A673 (cell line): ENCODE results near the gene F7. TPM values are rescaled to one million over a fixed set of nuclear protein-coding genes. Genes with fewer than 3 reads are reported as not detected.

Source experiments
- BruUV-seq: library from RNA; stranded (reverse); fragments of 400-500 nt; replicated peaks from 2 replicates; lab custom pipeline; 2021; lab: Mats Ljungman, UMichigan
- CTCF ChIA-PET: fragments of 300-600 bp; sonication (Branson Sonifier 250); formaldehyde crosslinking; loops from one replicate; lab custom pipeline; 2022; ENCODE audit warnings: antibody characterized with exemption; lab: Charles Lee
- POLR2A ChIA-PET: fragments of 300-600 bp; sonication (Branson Sonifier 250); formaldehyde crosslinking; loops from one replicate; lab custom pipeline; 2022; ENCODE audit warnings: antibody characterized with exemption; ENCODE audit not compliant: low non-redundant PET; lab: Charles Lee
- DNase-seq: peaks from one replicate; pipeline ENCODE4 v3.0.0-alpha.2; 2015; ENCODE audit warnings: low spot score
- H3K27ac ChIP-seq: fragments of 200-600 bp; sonication (generic); 2 replicates; pipeline ENCODE4 v1.5.1; 2016; ENCODE audit warnings: mixed run types, low read depth, mild to moderate bottlenecking, mixed read lengths, antibody characterized with exemption, low read length; ENCODE audit not compliant: poor library complexity, severe bottlenecking
- H3K27me3 ChIP-seq: fragments of 200-600 bp; sonication (generic); replicated peaks from 2 replicates; pipeline ENCODE4 v1.6.1; 2017; ENCODE audit warnings: mixed run types, low read depth, mild to moderate bottlenecking, mixed read lengths, antibody characterized with exemption, low read length; ENCODE audit not compliant: insufficient read depth, poor library complexity
- H3K36me3 ChIP-seq: fragments of 200-600 bp; sonication (generic); 2 replicates; pipeline ENCODE4 v1.6.1; 2016; ENCODE audit warnings: mixed run types, mild to moderate bottlenecking, mixed read lengths, antibody characterized with exemption, low read length; ENCODE audit not compliant: insufficient read depth, poor library complexity, severe bottlenecking
- H3K4me1 ChIP-seq: fragments of 200-600 bp; sonication (generic); 2 replicates; pipeline ENCODE4 v1.6.1; 2017; ENCODE audit warnings: mixed run types, mild to moderate bottlenecking, mixed read lengths, antibody characterized with exemption, low read length; ENCODE audit not compliant: insufficient read depth, poor library complexity, severe bottlenecking
- H3K4me3 ChIP-seq: fragments of 200-600 bp; sonication (generic); 2 replicates; pipeline ENCODE4 v1.5.1; 2016; ENCODE audit warnings: low read depth, mixed run types, mild to moderate bottlenecking, mixed read lengths, low read length; ENCODE audit not compliant: poor library complexity, severe bottlenecking
- H3K9me3 ChIP-seq: fragments of 200-600 bp; sonication (generic); 2 replicates; pipeline ENCODE4 v1.6.1; 2016; ENCODE audit warnings: mixed run types, low read depth, mild to moderate bottlenecking, mixed read lengths, antibody characterized with exemption, low read length; ENCODE audit not compliant: poor library complexity, severe bottlenecking
- EZH2 ChIP-seq: fragments of 200-600 bp; sonication (generic); IDR thresholded peaks from 2 replicates; pipeline ENCODE4 v1.6.1; 2017; ENCODE audit warnings: borderline replicate concordance, low read depth, mild to moderate bottlenecking, mixed read lengths, antibody characterized with exemption, low read length; ENCODE audit not compliant: poor library complexity, severe bottlenecking
- intact Hi-C: fragments of 100-400 bp; cut with micrococcal nuclease; formaldehyde crosslinking; loops from one replicate; pipeline ENCODE4 v1.10.0; 2022; ENCODE audit not compliant: unreplicated experiment
- total RNA-seq: library from RNA; stranded (reverse); gene quantifications from 2 replicates; pipeline ENCODE4 v1.2.3, GENCODE V29; 2021
- TF ChIP-seq, protein P1 (sequence below): fragments of 300-800, 200-600 bp; sonication (generic); conservative IDR thresholded peaks from 2 replicates; pipeline ENCODE4 v1.5.1; 2017; ENCODE audit warnings: low read depth, mild to moderate bottlenecking, antibody characterized with exemption, low read length, moderate library complexity, mixed read lengths

The F7 gene
- total RNA-seq, 1 experiment from 2014 or later = not detected

- no TSS peak for BruUV-seq
- TF ChIP-seq, protein P1, sequence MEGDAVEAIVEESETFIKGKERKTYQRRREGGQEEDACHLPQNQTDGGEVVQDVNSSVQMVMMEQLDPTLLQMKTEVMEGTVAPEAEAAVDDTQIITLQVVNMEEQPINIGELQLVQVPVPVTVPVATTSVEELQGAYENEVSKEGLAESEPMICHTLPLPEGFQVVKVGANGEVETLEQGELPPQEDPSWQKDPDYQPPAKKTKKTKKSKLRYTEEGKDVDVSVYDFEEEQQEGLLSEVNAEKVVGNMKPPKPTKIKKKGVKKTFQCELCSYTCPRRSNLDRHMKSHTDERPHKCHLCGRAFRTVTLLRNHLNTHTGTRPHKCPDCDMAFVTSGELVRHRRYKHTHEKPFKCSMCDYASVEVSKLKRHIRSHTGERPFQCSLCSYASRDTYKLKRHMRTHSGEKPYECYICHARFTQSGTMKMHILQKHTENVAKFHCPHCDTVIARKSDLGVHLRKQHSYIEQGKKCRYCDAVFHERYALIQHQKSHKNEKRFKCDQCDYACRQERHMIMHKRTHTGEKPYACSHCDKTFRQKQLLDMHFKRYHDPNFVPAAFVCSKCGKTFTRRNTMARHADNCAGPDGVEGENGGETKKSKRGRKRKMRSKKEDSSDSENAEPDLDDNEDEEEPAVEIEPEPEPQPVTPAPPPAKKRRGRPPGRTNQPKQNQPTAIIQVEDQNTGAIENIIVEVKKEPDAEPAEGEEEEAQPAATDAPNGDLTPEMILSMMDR = no peak
- TF ChIP-seq EZH2 = no peak
- Histone ChIP-seq H3K36me3 (no peaks in the 10 kb centered on the region), H3K9me3 (no peaks in the 10 kb centered on the region), H3K4me3 (no peak overlapping the region), H3K27me3 (no peaks in the 10 kb centered on the region), H3K4me1 (peaks cover 16% of the 10 kb centered on the region), H3K27ac (no peak overlapping the region)
- no peak for DNase-seq
- intact Hi-C loops = no loop called here
- CTCF ChIA-PET = no interaction called here
- POLR2A ChIA-PET = no interaction called here
Measured at GRCh38 chr13:113148407-113148806, 42.8 kb downstream of the F7 start.

- H3K9me3 ChIP-seq = no peaks in the 10 kb centered on the region
- CTCF ChIA-PET = no interaction called here
- no TSS peak for BruUV-seq
- no peak overlapping the region for H3K4me3 ChIP-seq
- no peaks in the 10 kb centered on the region for H3K36me3 ChIP-seq
- DNase-seq = no peak
- H3K4me1 ChIP-seq = peaks cover 19% of the 10 kb centered on the region
- intact Hi-C loops = no loop called here
- no peak overlapping the region for H3K27ac ChIP-seq
- no peaks in the 10 kb centered on the region for H3K27me3 ChIP-seq
- POLR2A ChIA-PET = no interaction called here
- TF ChIP-seq EZH2 = no peak
- TF ChIP-seq, protein P1 = no peak
Measured at GRCh38 chr13:113148940-113149503, 43.4 kb downstream of the F7 start.

DNA sequence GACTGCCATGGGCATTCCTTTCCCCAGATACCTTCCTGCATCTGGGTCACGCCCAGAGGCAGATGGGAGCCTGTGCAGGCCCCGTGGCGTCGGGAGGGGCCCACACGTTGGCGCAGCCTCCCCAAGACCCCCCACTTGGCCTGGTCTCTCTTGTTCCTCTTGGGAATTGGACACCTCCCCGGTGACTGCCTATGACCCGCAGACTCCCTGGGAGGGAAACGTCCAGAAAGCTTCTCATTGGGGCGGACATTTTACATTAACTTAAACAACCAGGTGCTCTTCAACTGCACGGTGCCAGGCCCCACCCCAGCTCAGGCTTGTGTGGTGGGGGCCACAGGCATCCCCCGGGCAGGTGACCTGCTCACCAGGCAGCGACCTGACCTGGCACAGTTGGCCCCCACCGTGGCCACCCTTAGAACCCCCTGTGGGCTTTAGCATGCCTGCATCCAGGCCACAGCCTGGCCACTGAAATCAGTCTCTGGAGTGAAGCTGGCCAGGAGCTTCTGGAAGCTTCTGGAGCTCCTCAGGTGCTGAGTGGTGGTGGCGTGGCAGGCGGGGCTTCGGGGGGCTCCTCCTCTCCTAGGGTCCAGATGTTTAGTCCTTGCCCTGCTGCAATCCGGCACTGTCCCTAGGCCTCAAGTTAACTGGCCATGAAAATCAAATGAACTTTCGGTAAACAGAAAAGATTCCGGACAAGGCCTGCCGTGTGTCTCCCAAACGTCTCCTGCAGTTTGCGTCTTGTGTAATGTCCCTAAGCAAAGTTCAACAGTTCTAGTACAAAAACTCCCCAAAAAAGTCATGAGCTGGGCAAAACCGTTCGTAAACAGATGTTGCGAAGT lies 44.3 kb downstream of the F7 start:
- H3K4me3 ChIP-seq = no peak overlapping the region
- H3K36me3 ChIP-seq = no peaks in the 10 kb centered on the region
- intact Hi-C loops = no loop called here
- no peak for DNase-seq
- no TSS peak for BruUV-seq
- ChIA-PET POLR2A (no interaction called here), CTCF (no interaction called here)
- TF ChIP-seq, protein P1 = no peak
- no peak for TF ChIP-seq EZH2
- H3K27ac ChIP-seq = no peak overlapping the region
- no peaks in the 10 kb centered on the region for H3K27me3 ChIP-seq
- H3K9me3 ChIP-seq = no peaks in the 10 kb centered on the region
- H3K4me1 ChIP-seq = peaks cover 19% of the 10 kb centered on the region
